ENCODE data around the gene MX2.

MX2 gene

GRCh38 chr21:41433566-41433965, 71.7 kb downstream of the MX2 start:
- no peak for DNase-seq (ENCODE audit: low read depth, low spot score)

DNA sequence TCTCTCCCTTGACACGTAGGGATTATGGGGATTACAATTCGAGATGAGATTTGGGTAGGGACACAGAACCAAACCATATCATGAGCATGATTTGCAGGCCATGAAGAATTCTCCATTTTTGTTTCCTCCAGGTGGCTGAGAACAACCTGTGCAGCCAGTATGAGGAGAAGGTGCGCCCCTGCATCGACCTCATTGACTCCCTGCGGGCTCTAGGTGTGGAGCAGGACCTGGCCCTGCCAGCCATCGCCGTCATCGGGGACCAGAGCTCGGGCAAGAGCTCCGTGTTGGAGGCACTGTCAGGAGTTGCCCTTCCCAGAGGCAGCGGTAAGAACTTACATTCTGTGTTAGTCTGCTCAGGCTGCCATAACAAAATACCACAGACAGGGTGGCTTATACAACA, 73.9 kb downstream of the MX2 start:
- DNase-seq (ENCODE audit: low read depth, low spot score), result no peak

GRCh38 chr21:41437729-41438128, 75.9 kb downstream of the MX2 start:
- no peak for DNase-seq (ENCODE audit: low read depth, low spot score)

- no peak for DNase-seq (ENCODE audit: low read depth, low spot score)
Observed at GRCh38 chr21:41438425-41439113, 76.7 kb downstream of the MX2 start.

GRCh38 chr21:41439248-41439647, 77.4 kb downstream of the MX2 start:
- no peak for DNase-seq (ENCODE audit: low read depth, low spot score)

DNA sequence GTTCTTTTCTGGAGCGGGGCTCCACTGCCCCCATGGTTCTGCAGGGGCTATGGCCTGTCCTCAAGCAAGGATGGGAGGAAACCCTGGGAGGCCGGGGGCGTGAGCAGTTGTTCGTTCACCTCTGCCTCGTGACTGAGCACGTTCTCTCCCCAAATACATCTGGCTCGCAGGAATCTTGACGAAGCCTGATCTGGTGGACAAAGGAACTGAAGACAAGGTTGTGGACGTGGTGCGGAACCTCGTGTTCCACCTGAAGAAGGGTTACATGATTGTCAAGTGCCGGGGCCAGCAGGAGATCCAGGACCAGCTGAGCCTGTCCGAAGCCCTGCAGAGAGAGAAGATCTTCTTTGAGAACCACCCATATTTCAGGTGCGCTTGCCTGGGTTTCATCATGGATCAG, 79.7 kb downstream of the MX2 start:
- no peak for DNase-seq (ENCODE audit: low read depth, low spot score)

DNA sequence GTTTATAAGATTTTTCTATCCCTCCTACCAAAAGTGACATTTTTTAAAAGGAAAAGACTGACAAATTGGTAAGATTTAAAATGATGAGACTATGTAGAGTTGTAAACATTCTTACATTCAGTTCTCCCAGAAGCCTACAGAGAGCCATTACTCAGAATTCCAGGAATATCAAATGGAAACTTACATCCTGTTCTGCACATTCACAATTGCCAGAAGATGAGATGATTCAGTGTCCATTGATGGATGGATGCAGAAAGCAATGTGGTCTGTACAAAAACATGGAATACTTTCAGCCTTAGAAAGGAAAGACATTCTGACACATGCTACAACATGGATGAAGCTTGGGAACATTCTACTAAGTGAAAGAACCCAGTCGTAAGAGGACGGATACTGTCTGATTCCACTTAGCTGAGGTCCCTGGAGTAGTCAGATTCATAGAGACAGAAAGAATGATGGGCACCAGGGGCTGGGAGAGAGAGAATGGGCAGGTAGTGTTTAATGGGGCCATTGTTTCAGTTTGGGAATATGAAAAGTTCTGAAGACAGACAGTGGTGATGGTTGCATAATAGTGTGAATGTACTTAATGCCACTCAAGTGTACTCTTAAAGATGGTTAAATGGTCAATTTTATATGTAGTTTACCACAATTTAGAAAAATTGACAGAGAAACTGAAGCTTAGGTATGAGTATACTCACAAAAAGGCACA, 80.8 kb downstream of the MX2 start:
- DNase-seq (ENCODE audit: low read depth, low spot score), result no peak

GRCh38 chr21:41443562-41443961, 81.7 kb downstream of the MX2 start:
- no peak for DNase-seq (ENCODE audit: low read depth, low spot score)

DNA sequence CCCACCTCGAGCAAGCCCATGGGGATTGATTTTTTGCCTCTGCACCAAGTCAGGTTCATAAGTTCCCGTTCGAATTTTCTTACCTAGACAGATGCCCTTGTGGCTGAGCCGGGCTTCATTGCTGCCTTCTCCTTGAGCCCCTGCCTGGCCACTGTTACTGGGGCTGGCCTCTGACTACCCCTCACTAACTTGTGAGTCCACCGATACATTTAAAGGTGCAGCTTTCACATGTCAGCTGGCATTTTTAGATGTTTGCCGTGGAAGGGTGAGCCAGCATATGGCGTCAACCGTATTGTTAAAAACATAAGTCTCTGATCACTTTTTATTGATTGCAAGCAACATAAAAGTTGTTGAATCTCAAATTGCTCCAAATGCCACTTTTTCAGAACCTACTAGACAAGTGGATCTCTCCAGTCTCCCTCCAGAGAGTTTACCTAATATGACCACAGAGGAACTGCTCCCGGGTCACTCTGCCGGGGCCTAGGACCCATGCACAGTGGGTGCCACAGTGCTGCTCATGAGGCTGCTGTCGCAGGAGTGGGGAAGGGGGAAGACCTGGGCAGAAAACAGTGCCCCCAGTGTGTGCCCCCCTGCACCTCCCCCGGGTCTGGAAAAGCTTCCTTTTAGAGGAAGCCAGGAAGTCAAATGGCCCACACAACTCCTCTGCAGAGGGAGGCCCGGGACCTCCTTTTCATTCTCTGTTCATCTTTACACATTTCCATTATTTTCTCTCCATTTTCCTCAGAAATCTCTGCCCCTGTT, 83.1 kb downstream of the MX2 start:
- no peak for DNase-seq (ENCODE audit: low read depth, low spot score)

DNA sequence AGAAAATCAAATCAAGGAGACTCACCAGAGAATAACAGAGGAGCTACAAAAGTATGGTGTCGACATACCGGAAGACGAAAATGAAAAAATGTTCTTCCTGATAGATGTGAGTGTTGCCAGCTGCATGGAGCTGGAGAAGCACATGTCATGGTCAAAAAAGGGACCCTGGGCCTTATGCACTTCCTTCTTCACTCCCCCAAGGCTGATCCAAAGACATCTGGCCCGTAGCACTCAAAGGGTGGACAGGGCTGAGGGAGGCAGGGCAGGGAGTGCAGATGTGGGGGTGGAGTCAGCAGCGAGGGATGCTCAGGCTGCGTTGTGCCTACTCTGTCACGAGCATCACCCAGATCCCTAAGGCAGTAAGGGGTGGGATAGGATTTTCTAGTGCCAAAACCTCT, 83.6 kb downstream of the MX2 start:
- no peak for DNase-seq (ENCODE audit: low read depth, low spot score)

DNA sequence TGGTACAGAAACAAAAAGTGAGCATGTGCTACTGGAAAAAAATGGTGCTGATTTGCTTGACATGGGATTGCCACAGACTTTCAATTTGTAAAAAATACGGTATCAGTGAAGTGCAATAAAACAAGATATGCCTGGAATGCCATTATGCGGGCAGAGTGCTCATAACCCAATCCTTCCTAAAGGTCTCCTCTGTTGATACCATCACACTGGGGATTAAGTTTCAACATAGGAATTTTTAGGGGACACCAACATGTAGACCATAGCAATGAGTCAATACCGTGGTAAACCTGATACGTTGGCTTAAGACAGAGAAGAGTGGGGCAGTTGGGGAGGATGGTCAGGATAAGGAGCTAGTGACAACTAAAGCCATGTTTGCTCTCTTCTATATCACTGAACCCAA, 84.8 kb downstream of the MX2 start:
- no peak for DNase-seq (ENCODE audit: low read depth, low spot score)

- no peak for DNase-seq (ENCODE audit: low read depth, low spot score)
Observed at GRCh38 chr21:41447356-41447755, 85.5 kb downstream of the MX2 start.

DNA sequence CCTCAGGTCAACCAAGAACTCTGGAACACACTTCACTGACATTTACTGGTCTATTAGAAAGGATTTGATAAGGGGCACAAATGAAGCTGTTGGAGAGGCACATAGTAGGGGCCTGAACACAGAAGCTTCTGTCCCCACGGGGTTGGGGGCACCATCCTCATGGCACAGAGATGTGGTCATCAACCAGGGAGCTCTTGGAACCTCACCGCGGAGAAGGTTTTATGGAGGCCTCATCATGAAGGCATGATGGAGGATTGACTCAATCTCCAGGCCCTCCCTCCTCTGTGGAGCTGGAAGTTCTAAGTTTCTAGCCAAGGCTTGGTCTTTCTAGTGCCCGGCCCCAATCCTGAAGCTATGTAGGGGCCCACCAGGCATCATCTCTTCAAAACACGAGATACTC, 87.8 kb downstream of the MX2 start:
- no peak for DNase-seq (ENCODE audit: low read depth, low spot score)

GRCh38 chr21:41451753-41452676, 90.2 kb downstream of the MX2 start:
- no peak for DNase-seq (ENCODE audit: low read depth, low spot score)

GRCh38 chr21:41453198-41453597, 91.4 kb downstream of the MX2 start:
- DNase-seq (ENCODE audit: low read depth, low spot score), result no peak

DNA sequence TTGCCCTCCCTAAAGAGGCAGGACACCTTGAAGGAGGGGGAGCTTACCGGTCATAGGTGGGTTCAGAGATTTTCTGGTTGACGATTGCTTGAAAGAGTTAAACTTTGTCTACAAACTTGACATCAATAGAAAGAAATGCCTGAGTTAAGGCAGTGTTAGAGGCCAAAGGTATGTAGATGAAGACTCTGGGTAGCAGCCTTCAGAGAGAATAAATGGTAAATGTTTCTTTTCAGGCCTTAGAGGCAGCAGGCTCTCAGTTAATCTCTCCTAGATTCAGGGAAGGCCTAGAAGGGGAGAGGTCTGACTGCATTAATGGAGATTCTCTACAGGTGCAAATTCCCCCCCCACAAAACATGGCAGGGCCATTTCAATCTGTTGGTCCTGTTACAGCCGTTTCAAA, 91.9 kb downstream of the MX2 start:
- no peak for DNase-seq (ENCODE audit: low read depth, low spot score)

DNA sequence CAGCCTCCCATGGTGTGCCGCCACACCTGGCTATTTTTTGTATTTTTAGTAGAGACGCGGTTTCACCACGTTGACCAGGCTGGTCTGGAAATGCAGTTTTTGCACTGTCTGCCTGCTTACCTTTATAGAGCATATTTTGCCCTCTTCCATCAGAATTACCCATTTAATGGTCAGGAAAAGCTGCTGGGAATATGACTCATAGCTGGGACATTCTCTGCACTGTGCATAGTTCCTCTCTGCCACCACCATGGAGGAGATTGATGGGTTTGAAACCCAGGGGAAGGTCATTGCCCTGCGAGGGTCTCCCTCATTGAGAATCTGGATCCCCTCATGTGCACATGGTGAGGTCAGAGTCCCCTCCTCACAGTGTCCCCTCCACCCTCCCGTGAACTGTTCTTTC, 96.3 kb downstream of the MX2 start:
- no peak for DNase-seq (ENCODE audit: low read depth, low spot score)

GRCh38 chr21:41458559-41458958, 96.7 kb downstream of the MX2 start:
- DNase-seq (ENCODE audit: low read depth, low spot score), result no peak

Data from activated CD4-positive, CD25-positive, alpha-beta regulatory T cell treated with anti-CD3 and anti-CD28 coated beads, Interleukin-2, amount 50 U/mL, for 16 hours (primary cell).